COR-L47 (cell line): Measurements from ENCODE around the gene RUSC1.
"Not testable (repeated sequence)": the region's sequence is repeated elsewhere in the genome, so short reads cannot be mapped to it uniquely, and the experiment has no call there.

ENCODE experiments used
- DNase-seq: peaks from one replicate; lab custom pipeline; 2025; lab: John Stamatoyannopoulos, UW

The RUSC1 gene

GRCh38 chr1:155320661-155321617 is at the start of gene RUSC1:
RUSC1 (plus strand) TSS chr1:155320894; CDS start chr1:155321774, 880 bp downstream.
- DNase-seq: no peak

GRCh38 chr1:155272466-155273342 is 48.0 kb upstream of the RUSC1 start:
- DNase-seq: peak; percentile 70

DNA sequence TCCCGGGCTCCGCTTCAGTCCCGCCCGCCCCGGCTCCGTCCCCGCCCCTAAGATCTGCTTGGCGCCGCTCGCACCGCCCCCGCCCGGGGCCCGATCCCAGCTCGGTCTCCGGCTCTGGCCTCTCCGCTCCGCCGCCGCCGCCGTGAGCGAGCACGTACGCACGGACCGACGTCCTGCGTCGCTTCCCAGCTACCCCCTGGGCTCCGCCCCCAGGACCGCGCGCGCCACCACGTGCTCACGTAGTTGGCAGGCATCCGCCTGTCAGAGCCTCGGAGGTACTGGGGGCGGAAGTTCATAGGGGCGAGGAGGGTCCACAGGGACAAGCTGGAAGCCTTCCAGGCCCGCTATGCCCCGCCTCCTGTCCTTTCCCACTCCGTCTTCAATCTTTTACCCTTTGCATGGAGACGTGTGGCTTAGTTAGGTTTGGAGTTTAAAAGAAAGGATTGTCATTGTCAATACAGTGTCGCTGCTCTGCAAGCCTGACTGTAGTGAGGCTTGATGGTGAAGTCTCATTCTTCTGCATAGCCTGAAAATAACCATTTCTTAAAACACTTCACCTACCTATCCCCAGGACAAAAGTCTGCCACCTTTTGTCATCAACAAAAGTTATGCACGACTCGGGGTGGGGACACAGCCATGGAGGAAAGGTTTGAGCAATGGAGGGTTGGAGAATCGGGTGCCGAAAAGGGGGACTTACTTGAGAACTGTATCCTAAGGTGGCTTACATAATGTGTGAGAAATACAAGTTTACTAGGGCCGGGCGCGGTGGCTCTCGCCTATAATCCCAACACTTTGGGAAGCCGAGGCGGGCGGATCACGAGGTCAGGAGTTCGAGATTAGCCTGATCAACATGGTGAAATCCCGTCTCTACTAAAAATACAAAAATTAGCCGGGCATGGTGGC is 47.1 kb upstream of the RUSC1 start, which contains the start of gene CLK2:
Gene CLK2 (minus strand): TSS at position 162 of the 903 bp plus-strand sequence. CDS start 2,527 bp downstream, outside the sequence.
- DNase-seq: peak; percentile 97

- DNase-seq: peak; percentile 98
These were observed 43.4 kb upstream of the RUSC1 start, which contains the start of gene HCN3 for GRCh38 chr1:155277070-155277901. HCN3 (plus strand) TSS chr1:155277463; CDS start chr1:155277591, 128 bp downstream.

GRCh38 chr1:155277902-155278688 is 42.6 kb upstream of the RUSC1 start:
- peak; percentile 88 for DNase-seq

GRCh38 chr1:155278689-155279160 is 42.0 kb upstream of the RUSC1 start:
- no peak for DNase-seq

DNA sequence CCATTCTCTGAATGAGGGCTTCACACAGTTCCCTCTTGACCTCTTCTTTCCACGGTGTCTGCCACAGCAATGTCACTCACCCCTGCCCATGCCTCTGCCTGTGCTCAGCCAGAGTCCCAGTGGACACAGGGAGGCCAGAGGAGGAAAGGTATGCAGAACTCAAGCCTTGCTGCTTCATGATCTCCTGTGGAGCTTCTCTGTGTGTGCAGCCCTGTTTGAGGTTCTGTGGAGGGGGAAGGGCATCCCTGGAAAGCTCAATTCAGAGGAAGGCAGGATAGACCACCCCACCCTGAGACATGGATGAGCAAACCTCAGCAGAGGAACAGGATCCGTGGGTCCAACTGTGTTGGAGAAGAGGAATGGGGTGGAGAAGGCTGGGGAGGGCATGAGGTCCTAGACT is 41.4 kb upstream of the RUSC1 start:
- DNase-seq: no peak

GRCh38 chr1:155282488-155283091 is 38.1 kb upstream of the RUSC1 start:
- no peak for DNase-seq

DNA sequence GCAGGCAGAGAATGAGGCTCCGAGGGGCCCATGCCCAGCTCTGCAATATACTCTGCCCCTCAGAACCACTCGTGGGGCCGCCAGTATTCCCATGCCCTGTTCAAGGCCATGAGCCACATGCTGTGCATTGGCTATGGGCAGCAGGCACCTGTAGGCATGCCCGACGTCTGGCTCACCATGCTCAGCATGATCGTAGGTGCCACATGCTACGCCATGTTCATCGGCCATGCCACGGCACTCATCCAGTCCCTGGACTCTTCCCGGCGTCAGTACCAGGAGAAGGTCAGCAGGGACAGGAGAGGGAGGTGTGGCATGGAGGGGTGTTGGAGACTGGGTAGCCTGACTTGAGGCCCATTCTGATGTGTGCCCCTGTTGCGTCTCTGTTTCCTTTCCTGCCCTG is 36.2 kb upstream of the RUSC1 start:
- no peak for DNase-seq

GRCh38 chr1:155285063-155285462 is 35.6 kb upstream of the RUSC1 start:
- no peak for DNase-seq

- no peak for DNase-seq
These were observed 35.1 kb upstream of the RUSC1 start for GRCh38 chr1:155285631-155286044.

- DNase-seq: no peak
These were observed 34.1 kb upstream of the RUSC1 start for GRCh38 chr1:155286544-155286943.

- DNase-seq: no peak
These were observed 32.6 kb upstream of the RUSC1 start for GRCh38 chr1:155287987-155288543.

DNA sequence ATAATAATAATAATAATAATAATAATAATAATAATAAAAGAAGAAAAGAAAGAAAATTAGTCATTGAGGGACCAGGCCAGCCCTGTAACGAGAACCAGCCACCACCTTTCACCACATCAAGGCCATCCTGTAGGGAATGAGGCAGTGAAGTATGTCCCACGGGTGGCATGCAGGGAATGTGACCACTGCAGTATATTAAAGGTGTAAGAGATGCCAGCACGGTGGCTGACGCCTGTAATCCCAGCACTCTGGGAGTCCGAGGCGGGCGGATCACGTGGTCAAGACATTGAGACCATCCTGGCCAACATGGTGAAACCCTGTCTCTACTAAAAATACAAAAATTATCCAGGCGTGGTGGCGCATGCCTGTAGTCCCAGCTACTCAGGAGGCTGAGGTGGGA is 29.7 kb upstream of the RUSC1 start:
- not testable (repeated sequence) for DNase-seq

DNA sequence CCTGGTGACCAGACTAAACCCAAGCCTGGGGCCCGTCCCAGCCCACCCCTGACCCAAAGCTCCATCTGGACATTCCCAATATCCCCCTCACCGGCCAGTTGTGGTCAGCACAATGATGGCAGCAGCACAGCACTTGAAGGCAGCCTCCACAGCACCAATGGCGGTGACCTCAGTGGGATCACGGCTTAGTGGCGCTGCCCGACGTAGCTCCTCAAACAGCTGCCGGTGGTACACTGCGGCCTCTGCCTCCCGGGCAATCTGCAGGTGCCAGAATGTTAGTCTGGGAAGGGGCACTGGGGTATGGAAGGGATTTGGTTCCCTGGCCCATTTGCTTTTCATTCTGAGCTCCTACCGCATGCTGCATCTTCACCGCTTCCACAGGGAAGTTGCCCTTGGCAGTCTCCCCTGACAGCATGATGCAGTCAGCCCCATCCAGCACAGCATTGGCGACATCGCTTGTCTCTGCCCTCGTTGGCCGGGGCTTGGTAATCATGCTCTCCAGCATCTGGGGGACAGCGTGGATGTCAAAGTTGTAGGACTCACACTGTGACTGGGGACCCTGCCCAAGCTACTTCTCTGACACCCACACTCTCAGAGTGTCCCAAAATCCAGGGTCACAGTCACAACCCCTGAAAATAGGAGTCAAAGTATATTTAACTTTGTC is 27.5 kb upstream of the RUSC1 start:
- DNase-seq: no peak

DNA sequence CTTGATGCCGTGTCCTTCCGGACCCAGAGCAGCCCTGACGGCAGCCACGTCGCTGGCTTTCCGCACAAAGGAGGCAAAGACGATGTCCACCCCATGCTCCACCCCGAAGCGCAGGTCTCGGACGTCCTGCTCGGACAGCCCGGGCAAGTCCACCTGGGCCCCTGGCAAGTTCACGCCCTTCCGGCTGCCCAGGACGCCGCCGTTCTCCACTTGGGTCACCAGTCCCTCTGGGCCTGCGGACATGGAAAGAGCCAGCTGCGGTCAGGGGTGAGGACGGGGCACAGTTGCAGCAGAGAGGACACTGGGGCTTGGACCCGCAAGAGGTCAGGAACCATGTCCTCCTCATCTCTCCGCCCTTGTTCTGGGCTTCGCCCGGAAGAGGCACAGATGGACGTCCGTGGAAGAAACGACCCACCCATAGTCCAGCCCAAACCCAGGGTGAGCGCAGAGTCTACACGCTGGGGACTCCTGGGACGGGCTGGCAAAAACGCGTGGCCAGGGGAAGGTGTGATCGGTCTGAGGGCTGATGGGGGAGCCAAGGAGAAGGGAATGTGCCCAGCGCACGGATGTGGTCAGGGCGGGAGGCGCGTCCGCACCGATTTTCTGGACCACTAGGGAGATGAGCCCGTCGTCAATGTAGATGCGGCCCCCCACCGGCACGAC is 26.0 kb upstream of the RUSC1 start:
- DNase-seq: no peak

DNA sequence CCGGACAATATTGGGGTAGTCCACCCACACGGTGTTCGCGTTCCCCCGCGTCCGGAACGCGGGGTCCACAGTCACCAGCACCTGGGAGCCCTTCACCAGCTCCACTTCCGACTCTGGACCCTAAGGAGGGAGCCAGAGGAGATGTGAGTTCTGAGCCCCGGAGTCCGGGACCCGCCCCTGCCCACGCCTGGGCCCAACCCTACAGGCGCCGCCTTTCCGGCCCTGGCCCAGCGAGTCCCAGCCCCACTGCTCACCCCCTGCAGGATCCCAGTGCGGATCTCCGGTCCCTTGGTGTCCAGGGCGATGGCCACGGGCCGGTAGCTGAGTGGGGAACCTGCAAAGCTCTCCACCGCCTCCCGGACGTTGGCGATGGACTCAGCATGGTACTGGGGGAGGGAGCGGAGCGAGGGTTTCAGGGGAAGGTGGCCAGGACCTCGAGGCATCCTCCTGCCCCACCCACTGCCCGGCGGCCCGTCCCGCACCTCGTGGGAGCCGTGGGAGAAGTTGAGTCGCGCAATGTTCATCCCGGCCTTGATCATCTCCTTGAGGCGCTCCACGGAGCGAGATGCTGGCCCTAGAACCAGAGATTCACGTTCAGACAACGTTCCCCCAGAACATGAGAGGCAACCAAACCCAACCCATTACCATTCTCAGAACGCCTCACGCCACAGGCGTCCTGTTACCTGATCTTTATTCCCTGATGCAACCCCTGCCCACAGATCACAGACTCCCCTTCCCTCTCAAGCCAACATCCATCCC is 25.3 kb upstream of the RUSC1 start:
- no peak for DNase-seq
